ENCODE measurements around the gene PEF1. TPM values are rescaled to one million over a fixed set of nuclear protein-coding genes. Genes with fewer than 3 reads are reported as not detected.

PEF1 gene
- total RNA-seq, 5 donors from 2014 or later (not counting 1 experiment from before 2014, with no cell fraction given): 38.7 to 49.8 (median 42.4) TPM

DNA sequence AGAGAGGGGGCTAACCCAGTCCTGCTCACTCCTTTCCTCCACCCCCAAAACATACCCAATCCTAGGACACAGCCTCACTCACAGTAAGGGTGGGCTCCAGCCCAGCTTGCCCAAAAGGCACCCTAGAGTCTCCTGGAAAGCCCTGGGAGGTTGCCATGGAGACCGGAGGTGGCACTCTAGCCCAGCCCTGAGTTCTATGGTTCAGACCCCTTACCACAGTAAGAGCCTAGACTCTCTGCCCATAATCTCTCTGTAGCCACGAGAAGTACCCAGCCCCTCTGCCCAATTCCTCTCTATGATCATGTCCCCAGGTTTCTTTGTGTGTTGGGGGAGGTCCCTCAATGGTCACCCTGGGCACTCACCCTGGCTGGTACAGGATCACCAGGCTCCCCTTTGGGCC is 44.7 kb upstream of the PEF1 start:
- Mint-ChIP-seq H3K27ac (no peak overlapping the region), H3K9me3 (no peaks in the 10 kb centered on the region), H3K36me3 (no peaks in the 10 kb centered on the region), H3K4me3 (no peak overlapping the region), H3K4me1 (no peaks in the 10 kb centered on the region), H3K27me3 (peaks cover 14 to 26% of the 10 kb centered on the region in 2 donors)
- H3K27ac ChIP-seq (ENCODE audit: low read length): no peak overlapping the region
- H3K4me1 ChIP-seq (ENCODE audit: control insufficient read depth in 1 of 2, extremely low read depth in 1 of 2, insufficient read depth in 2 of 2, low read length in 2 of 2): no peaks in the 10 kb centered on the region
- POLR2A ChIA-PET: no interaction called here
- DNase-seq (no peak), ATAC-seq (replicated peaks in 1 of 4) (no peak)
- H3K36me3 ChIP-seq (ENCODE audit: control insufficient read depth in 2 of 2, extremely low read depth in 1 of 2, insufficient read depth in 1 of 2, low read length in 1 of 2): no peaks in the 10 kb centered on the region
- 80% methylated on average over 1 of the region's 2 CpGs for WGBS (ENCODE audit: insufficient coverage)
- H3K4me3 ChIP-seq (ENCODE audit: control insufficient read depth in 1 of 2, extremely low read depth in 1 of 2, low read length in 1 of 2): no peak overlapping the region
- H3K27me3 ChIP-seq (replicated peaks in 1 of 2; ENCODE audit: control insufficient read depth in 2 of 2, extremely low read depth in 1 of 2, insufficient read depth in 2 of 2, low read length in 1 of 2): peaks cover 0 to 49% of the 10 kb centered on the region in 2 experiments
- CTCF ChIA-PET: no interaction called here
- H3K9me3 ChIP-seq: no peaks in the 10 kb centered on the region

DNA sequence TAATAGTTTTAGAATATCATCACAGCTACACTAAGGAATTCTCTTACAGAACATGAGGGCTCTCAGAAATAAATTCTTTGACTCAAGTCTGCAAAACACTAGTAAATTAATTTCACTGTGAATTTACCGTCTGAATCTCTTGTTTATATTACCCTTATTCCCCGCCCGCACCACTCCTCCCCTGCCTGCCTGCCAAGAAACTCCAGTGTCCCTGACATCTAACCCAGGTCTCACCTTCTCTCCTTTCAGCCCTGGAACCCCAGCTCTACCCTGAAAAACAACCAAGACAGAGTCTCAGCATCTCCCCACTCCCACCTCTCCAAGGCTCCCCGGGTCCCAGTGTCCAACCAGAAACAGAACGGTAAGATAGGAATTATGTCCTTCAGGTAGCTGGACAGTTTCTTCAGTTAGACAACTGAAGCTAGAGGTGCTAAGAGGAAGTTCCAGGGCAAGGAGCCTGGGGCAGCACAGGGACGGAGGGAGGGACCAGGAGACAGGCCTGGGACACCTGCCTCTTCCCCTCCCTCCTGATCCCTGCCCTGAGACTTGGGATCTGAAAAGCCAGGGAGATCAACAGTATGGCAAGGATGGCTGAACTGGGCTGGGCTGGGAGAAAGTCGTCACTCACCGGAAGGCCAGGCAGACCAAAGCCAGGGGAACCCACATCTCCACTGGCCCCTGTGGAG is 43.7 kb upstream of the PEF1 start:
- Mint-ChIP-seq H3K36me3 (no peaks in the 10 kb centered on the region), H3K4me3 (no peak overlapping the region), H3K4me1 (no peaks in the 10 kb centered on the region), H3K27me3 (peaks cover 14 to 27% of the 10 kb centered on the region in 2 donors), H3K9me3 (no peaks in the 10 kb centered on the region), H3K27ac (no peak overlapping the region)
- DNase-seq (no peak), ATAC-seq (replicated peaks in 1 of 4) (no peak)
- POLR2A ChIA-PET: no interaction called here
- Histone ChIP-seq H3K36me3 (ENCODE audit: control insufficient read depth in 2 of 2, extremely low read depth in 1 of 2, insufficient read depth in 1 of 2, low read length in 1 of 2) (no peaks in the 10 kb centered on the region), H3K27ac (ENCODE audit: low read length) (no peak overlapping the region), H3K4me3 (ENCODE audit: control insufficient read depth in 1 of 2, extremely low read depth in 1 of 2, low read length in 1 of 2) (no peak overlapping the region), H3K4me1 (ENCODE audit: control insufficient read depth in 1 of 2, extremely low read depth in 1 of 2, insufficient read depth in 2 of 2, low read length in 2 of 2) (no peaks in the 10 kb centered on the region), H3K27me3 (replicated peaks in 1 of 2; ENCODE audit: control insufficient read depth in 2 of 2, extremely low read depth in 1 of 2, insufficient read depth in 2 of 2, low read length in 1 of 2) (peaks cover 0 to 59% of the 10 kb centered on the region in 2 experiments), H3K9me3 (no peaks in the 10 kb centered on the region)
- CTCF ChIA-PET: no interaction called here
- WGBS (ENCODE audit: insufficient coverage): 86% methylated on average over 7 of the region's 8 CpGs

DNA sequence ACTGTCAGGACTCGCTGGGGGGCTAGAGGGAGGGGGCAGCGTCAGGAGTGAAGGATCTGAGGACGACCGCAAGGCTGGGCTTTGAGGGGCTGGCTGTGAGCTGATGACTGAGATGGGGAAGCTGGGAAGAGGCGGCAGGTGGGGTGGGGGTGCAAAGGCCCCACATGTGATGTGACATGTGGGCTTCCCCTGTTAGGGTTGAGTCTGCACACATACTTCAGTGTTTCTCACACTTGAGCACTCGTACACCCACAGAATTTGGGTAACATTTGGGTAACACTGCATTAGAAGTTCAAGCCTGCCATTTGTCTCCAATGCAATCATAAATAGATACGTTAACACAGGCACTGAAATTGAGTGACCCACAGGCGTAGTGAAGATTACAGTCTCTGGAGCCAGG is 42.9 kb upstream of the PEF1 start:
- Histone ChIP-seq H3K36me3 (ENCODE audit: control insufficient read depth in 2 of 2, extremely low read depth in 1 of 2, insufficient read depth in 1 of 2, low read length in 1 of 2) (no peaks in the 10 kb centered on the region), H3K9me3 (no peaks in the 10 kb centered on the region), H3K27me3 (replicated peaks in 1 of 2; ENCODE audit: control insufficient read depth in 2 of 2, extremely low read depth in 1 of 2, insufficient read depth in 2 of 2, low read length in 1 of 2) (peaks cover 0 to 62% of the 10 kb centered on the region in 2 experiments), H3K27ac (ENCODE audit: low read length) (no peak overlapping the region), H3K4me1 (ENCODE audit: control insufficient read depth in 1 of 2, extremely low read depth in 1 of 2, insufficient read depth in 2 of 2, low read length in 2 of 2) (no peaks in the 10 kb centered on the region), H3K4me3 (ENCODE audit: control insufficient read depth in 1 of 2, extremely low read depth in 1 of 2, low read length in 1 of 2) (no peak overlapping the region)
- Mint-ChIP-seq H3K36me3 (no peaks in the 10 kb centered on the region), H3K9me3 (no peaks in the 10 kb centered on the region), H3K4me3 (no peak overlapping the region), H3K27me3 (peaks cover 14 to 27% of the 10 kb centered on the region in 2 donors), H3K4me1 (no peaks in the 10 kb centered on the region), H3K27ac (no peak overlapping the region)
- no peak for DNase-seq
- POLR2A ChIA-PET: no interaction called here
- CTCF ChIA-PET: no interaction called here
- ATAC-seq (replicated peaks in 1 of 4): no peak
- 66% methylated on average over 6 of the region's 8 CpGs for WGBS (ENCODE audit: insufficient coverage)

DNA sequence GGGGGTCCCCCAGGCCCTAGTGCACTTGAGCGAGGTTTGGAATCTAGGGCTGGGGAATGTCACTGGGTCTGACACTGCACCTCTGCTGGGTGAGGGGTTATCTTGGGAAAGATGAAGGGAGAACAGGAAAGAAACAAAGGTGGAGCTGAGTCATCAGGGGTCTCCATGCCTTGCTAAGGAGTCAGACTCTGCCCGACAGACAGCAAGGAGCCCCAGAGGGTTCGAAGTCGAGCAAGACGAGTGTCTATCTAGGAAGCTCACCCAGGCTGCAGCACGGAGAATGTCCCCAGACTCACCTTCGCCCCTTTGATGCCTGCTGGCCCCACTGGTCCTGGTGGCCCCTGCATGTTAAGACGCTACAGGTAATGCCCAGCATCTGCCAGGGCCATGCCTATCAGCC is 41.1 kb upstream of the PEF1 start:
- POLR2A ChIA-PET: no interaction called here
- ATAC-seq (replicated peaks in 1 of 4): no peak
- Mint-ChIP-seq H3K36me3 (no peaks in the 10 kb centered on the region), H3K4me3 (no peak overlapping the region), H3K27me3 (peaks cover 14 to 27% of the 10 kb centered on the region in 2 donors), H3K27ac (peak overlapping the region in 1 of 2 donors; percentile 13), H3K9me3 (no peaks in the 10 kb centered on the region), H3K4me1 (no peaks in the 10 kb centered on the region)
- 85% methylated on average over 8 of the region's 8 CpGs for WGBS (ENCODE audit: insufficient coverage)
- Histone ChIP-seq H3K27me3 (replicated peaks in 1 of 2; ENCODE audit: control insufficient read depth in 2 of 2, extremely low read depth in 1 of 2, insufficient read depth in 2 of 2, low read length in 1 of 2) (peaks cover 0 to 62% of the 10 kb centered on the region in 2 experiments), H3K27ac (ENCODE audit: low read length) (no peak overlapping the region), H3K9me3 (no peaks in the 10 kb centered on the region), H3K4me1 (ENCODE audit: control insufficient read depth in 1 of 2, extremely low read depth in 1 of 2, insufficient read depth in 2 of 2, low read length in 2 of 2) (no peaks in the 10 kb centered on the region), H3K4me3 (ENCODE audit: control insufficient read depth in 1 of 2, extremely low read depth in 1 of 2, low read length in 1 of 2) (no peak overlapping the region), H3K36me3 (ENCODE audit: control insufficient read depth in 2 of 2, extremely low read depth in 1 of 2, insufficient read depth in 1 of 2, low read length in 1 of 2) (no peaks in the 10 kb centered on the region)
- no peak for DNase-seq
- CTCF ChIA-PET: no interaction called here

DNA sequence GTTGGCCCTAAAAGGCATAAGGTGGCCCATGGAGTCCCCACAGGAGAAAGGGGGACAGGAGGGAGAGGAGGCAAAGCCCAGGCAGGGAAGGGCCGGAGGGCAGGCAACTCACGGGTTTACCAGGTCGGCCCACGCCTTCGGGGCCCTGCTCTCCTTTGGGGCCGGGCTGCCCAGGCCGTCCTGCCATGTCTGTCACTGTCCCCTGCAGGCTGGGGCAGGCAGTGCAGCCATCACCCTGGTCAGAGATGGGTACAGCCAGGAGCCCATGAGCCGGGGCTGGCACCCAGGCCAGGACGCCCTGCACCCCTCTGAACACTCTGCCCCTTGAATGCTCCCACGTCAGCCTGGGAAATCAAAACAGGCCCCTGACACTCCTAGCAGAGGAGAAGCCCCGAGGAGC is 39.3 kb upstream of the PEF1 start:
- H3K9me3 ChIP-seq: no peaks in the 10 kb centered on the region
- H3K4me1 ChIP-seq (ENCODE audit: control insufficient read depth in 1 of 2, extremely low read depth in 1 of 2, insufficient read depth in 2 of 2, low read length in 2 of 2): no peaks in the 10 kb centered on the region
- Mint-ChIP-seq H3K9me3 (no peaks in the 10 kb centered on the region), H3K4me1 (no peaks in the 10 kb centered on the region), H3K4me3 (no peak overlapping the region), H3K36me3 (no peaks in the 10 kb centered on the region), H3K27ac (no peak overlapping the region), H3K27me3 (peaks cover 14 to 28% of the 10 kb centered on the region in 2 donors)
- DNase-seq: no peak
- no peak overlapping the region for H3K4me3 ChIP-seq (ENCODE audit: control insufficient read depth in 1 of 2, extremely low read depth in 1 of 2, low read length in 1 of 2)
- H3K27me3 ChIP-seq (replicated peaks in 1 of 2; ENCODE audit: control insufficient read depth in 2 of 2, extremely low read depth in 1 of 2, insufficient read depth in 2 of 2, low read length in 1 of 2): peaks cover 0 to 66% of the 10 kb centered on the region in 2 experiments
- H3K36me3 ChIP-seq (ENCODE audit: control insufficient read depth in 2 of 2, extremely low read depth in 1 of 2, insufficient read depth in 1 of 2, low read length in 1 of 2): no peaks in the 10 kb centered on the region
- 61% methylated on average over 11 of the region's 11 CpGs for WGBS (ENCODE audit: insufficient coverage)
- CTCF ChIA-PET: no interaction called here
- no peak for ATAC-seq (replicated peaks in 1 of 4)
- POLR2A ChIA-PET: no interaction called here
- no peak overlapping the region for H3K27ac ChIP-seq (ENCODE audit: low read length)

DNA sequence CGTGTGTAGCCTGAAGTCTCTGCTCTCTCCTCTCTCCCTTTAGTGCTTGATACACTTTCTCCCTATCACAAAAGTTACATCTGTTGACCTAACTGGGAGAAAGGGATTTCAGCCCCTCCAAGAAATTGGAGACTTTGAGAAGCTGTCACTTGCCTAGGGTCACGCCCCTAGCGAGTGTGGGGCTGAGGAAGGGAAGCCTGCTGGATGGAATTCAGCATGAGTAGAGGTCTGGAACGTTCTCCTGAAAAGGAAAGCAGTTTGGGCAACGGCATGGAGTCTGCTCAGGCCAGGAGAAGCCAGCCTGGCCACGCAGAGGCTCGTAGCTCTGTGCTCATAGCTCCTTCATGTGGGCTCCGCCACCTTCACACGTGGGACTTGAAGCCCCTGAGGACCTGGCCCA is 36.7 kb upstream of the PEF1 start:
- Mint-ChIP-seq H3K4me3 (no peak overlapping the region), H3K4me1 (no peaks in the 10 kb centered on the region), H3K36me3 (no peaks in the 10 kb centered on the region), H3K9me3 (no peaks in the 10 kb centered on the region), H3K27ac (no peak overlapping the region), H3K27me3 (peaks cover 8 to 20% of the 10 kb centered on the region in 2 donors)
- H3K27me3 ChIP-seq (replicated peaks in 1 of 2; ENCODE audit: control insufficient read depth in 2 of 2, extremely low read depth in 1 of 2, insufficient read depth in 2 of 2, low read length in 1 of 2): peaks cover 0 to 57% of the 10 kb centered on the region in 2 experiments
- no peak overlapping the region for H3K4me3 ChIP-seq (ENCODE audit: control insufficient read depth in 1 of 2, extremely low read depth in 1 of 2, low read length in 1 of 2)
- no peaks in the 10 kb centered on the region for H3K36me3 ChIP-seq (ENCODE audit: control insufficient read depth in 2 of 2, extremely low read depth in 1 of 2, insufficient read depth in 1 of 2, low read length in 1 of 2)
- whole genome bisulfite sequencing (ENCODE audit: insufficient coverage): 76% methylated on average over 7 of the region's 9 CpGs
- H3K4me1 ChIP-seq (ENCODE audit: control insufficient read depth in 1 of 2, extremely low read depth in 1 of 2, insufficient read depth in 2 of 2, low read length in 2 of 2): no peaks in the 10 kb centered on the region
- ChIA-PET POLR2A (no interaction called here), CTCF (no interaction called here)
- no peak for DNase-seq
- H3K27ac ChIP-seq (ENCODE audit: low read length): no peak overlapping the region
- ATAC-seq (replicated peaks in 1 of 4): no peak
- no peaks in the 10 kb centered on the region for H3K9me3 ChIP-seq

All from T-cell (primary cell).